NCI-H446 (cell line): ENCODE results near the gene RNF113B.

Experiments
- DNase-seq, 2 experiments: peaks; one replicate each; lab custom pipeline; 2025; lab: John Stamatoyannopoulos, UW

RNF113B gene

GRCh38 chr13:98203646-98204326 lies 26.7 kb upstream of the RNF113B start:
- no peak for DNase-seq

- no peak for DNase-seq
Observed at GRCh38 chr13:98201984-98202383, 24.9 kb upstream of the RNF113B start.

- no peak for DNase-seq
Observed at GRCh38 chr13:98201189-98201588, 24.1 kb upstream of the RNF113B start.

- DNase-seq, result no peak
Observed at GRCh38 chr13:98200211-98200878, 23.3 kb upstream of the RNF113B start.

- no peak for DNase-seq
Observed at GRCh38 chr13:98199480-98199879, 22.4 kb upstream of the RNF113B start.

- DNase-seq, result no peak
Observed at GRCh38 chr13:98198683-98199082, 21.6 kb upstream of the RNF113B start.

GRCh38 chr13:98195054-98195791 lies 18.2 kb upstream of the RNF113B start:
- DNase-seq, result no peak

GRCh38 chr13:98192008-98192407 lies 14.9 kb upstream of the RNF113B start:
- DNase-seq, result no peak

GRCh38 chr13:98190889-98191444 lies 13.9 kb upstream of the RNF113B start:
- no peak for DNase-seq

- DNase-seq, result no peak
Observed at GRCh38 chr13:98189841-98190505, 12.9 kb upstream of the RNF113B start.

- DNase-seq, result no peak
Observed at GRCh38 chr13:98188544-98189166, 11.6 kb upstream of the RNF113B start.

GRCh38 chr13:98187965-98188261 lies 10.8 kb upstream of the RNF113B start:
- no peak for DNase-seq

GRCh38 chr13:98187155-98187964 lies 10.3 kb upstream of the RNF113B start:
- DNase-seq, result no peak

- no peak for DNase-seq
Observed at GRCh38 chr13:98184792-98185191, 7.7 kb upstream of the RNF113B start.

GRCh38 chr13:98182589-98182988 lies 5.5 kb upstream of the RNF113B start:
- no peak for DNase-seq

GRCh38 chr13:98182153-98182552 lies 5.1 kb upstream of the RNF113B start:
- no peak for DNase-seq

GRCh38 chr13:98181111-98181815 lies 4.2 kb upstream of the RNF113B start:
- DNase-seq, result no peak

GRCh38 chr13:98180092-98180491 lies 3.0 kb upstream of the RNF113B start:
- no peak for DNase-seq

GRCh38 chr13:98175823-98176222 lies 1.2 kb downstream of the RNF113B start:
- DNase-seq, result no peak

GRCh38 chr13:98175043-98175442 lies 2.0 kb downstream of the RNF113B start:
- no peak for DNase-seq
